ENCODE data around the gene DNAJC15. TPM values are rescaled to one million over a fixed set of nuclear protein-coding genes. Genes with fewer than 3 reads are reported as not detected.

The DNAJC15 gene
- total RNA-seq, 2 donors from 2014 or later: 10.8 to 17.0 TPM

- intact Hi-C loops (cut with DNase I): no loop called here
- no peak for DNase-seq (ENCODE audit: low spot score)
Observed at GRCh38 chr13:43077461-43077860, 54.1 kb downstream of the DNAJC15 start.

- intact Hi-C loops (cut with DNase I): no loop called here
- DNase-seq (ENCODE audit: low spot score): no peak
Observed at GRCh38 chr13:43077906-43078305, 54.5 kb downstream of the DNAJC15 start.

- intact Hi-C loops (cut with DNase I): no loop called here
- DNase-seq (ENCODE audit: low spot score): no peak
Observed at GRCh38 chr13:43078399-43078798, 55.0 kb downstream of the DNAJC15 start.

GRCh38 chr13:43079392-43079931 is 56.1 kb downstream of the DNAJC15 start:
- no peak for DNase-seq (ENCODE audit: low spot score)
- intact Hi-C loops (cut with DNase I): no loop called here

GRCh38 chr13:43080199-43080598 is 56.8 kb downstream of the DNAJC15 start:
- intact Hi-C loops (cut with DNase I): loop anchor here in 1 of 2 donors (10.0 kb wide), 2 partner anchors 725 to 795 kb away; partner anchors contain the start of genes CCDC122 and LACC1
- no peak for DNase-seq (ENCODE audit: low spot score)

- intact Hi-C loops (cut with DNase I): loop anchor here in 1 of 2 donors (10.0 kb wide), 2 partner anchors 723 to 793 kb away; partner anchors contain the start of genes CCDC122 and LACC1
- no peak for DNase-seq (ENCODE audit: low spot score)
Observed at GRCh38 chr13:43081866-43082265, 58.5 kb downstream of the DNAJC15 start.

GRCh38 chr13:43083750-43084149 is 60.4 kb downstream of the DNAJC15 start:
- DNase-seq (ENCODE audit: low spot score): no peak
- intact Hi-C loops (cut with DNase I): loop anchor here in 1 of 2 donors (10.0 kb wide), 2 partner anchors 721 to 791 kb away; partner anchors contain the start of genes CCDC122 and LACC1

GRCh38 chr13:43085545-43085944 is 62.2 kb downstream of the DNAJC15 start:
- DNase-seq (ENCODE audit: low spot score): no peak
- intact Hi-C loops (cut with DNase I): loop anchor here in 1 of 2 donors (10.0 kb wide), 2 partner anchors 719 to 789 kb away; partner anchors contain the start of genes CCDC122 and LACC1

GRCh38 chr13:43086181-43086580 is 62.8 kb downstream of the DNAJC15 start:
- intact Hi-C loops (cut with DNase I): loop anchor here in 1 of 2 donors (10.0 kb wide), 2 partner anchors 719 to 789 kb away; partner anchors contain the start of genes CCDC122 and LACC1

GRCh38 chr13:43088093-43088511 is 64.7 kb downstream of the DNAJC15 start:
- intact Hi-C loops (cut with DNase I): loop anchor here in 1 of 2 donors (10.0 kb wide), 2 partner anchors 717 to 787 kb away; partner anchors contain the start of genes CCDC122 and LACC1
- no peak for DNase-seq (ENCODE audit: low spot score)

More at GRCh38 chr13:43086181-43086580, 62.8 kb downstream of the DNAJC15 start:
- no peak for DNase-seq (ENCODE audit: low spot score)

- DNase-seq (ENCODE audit: low spot score): no peak
- intact Hi-C loops (cut with DNase I): loop anchor here in 1 of 2 donors (10.0 kb wide), 2 partner anchors 715 to 785 kb away; partner anchors contain the start of genes CCDC122 and LACC1
Observed at GRCh38 chr13:43089912-43090498, 66.6 kb downstream of the DNAJC15 start.

GRCh38 chr13:43094901-43095300 is 71.5 kb downstream of the DNAJC15 start:
- intact Hi-C loops (cut with DNase I): no loop called here
- DNase-seq (ENCODE audit: low spot score): no peak

GRCh38 chr13:43095771-43096719 is 72.7 kb downstream of the DNAJC15 start:
- intact Hi-C loops (cut with DNase I): no loop called here
- DNase-seq (ENCODE audit: low spot score): no peak

GRCh38 chr13:43100667-43101066 is 77.3 kb downstream of the DNAJC15 start:
- intact Hi-C loops (cut with DNase I): no loop called here
- no peak for DNase-seq (ENCODE audit: low spot score)

- DNase-seq (ENCODE audit: low spot score): no peak
- intact Hi-C loops (cut with DNase I): no loop called here
Observed at GRCh38 chr13:43102304-43102703, 78.9 kb downstream of the DNAJC15 start.

- intact Hi-C loops (cut with DNase I): no loop called here
- DNase-seq (ENCODE audit: low spot score): no peak
Observed at GRCh38 chr13:43107780-43108179, 84.4 kb downstream of the DNAJC15 start.

GRCh38 chr13:43110036-43110435 is 86.7 kb downstream of the DNAJC15 start:
- intact Hi-C loops (cut with DNase I): no loop called here
- no peak for DNase-seq (ENCODE audit: low spot score)

- intact Hi-C loops (cut with DNase I): no loop called here
Observed at GRCh38 chr13:43110658-43111057, 87.3 kb downstream of the DNAJC15 start.

GRCh38 chr13:43111559-43112400 is 88.4 kb downstream of the DNAJC15 start:
- no peak for DNase-seq (ENCODE audit: low spot score)
- intact Hi-C loops (cut with DNase I): no loop called here

More at GRCh38 chr13:43110658-43111057, 87.3 kb downstream of the DNAJC15 start:
- no peak for DNase-seq (ENCODE audit: low spot score)
